NT2/D1 (cell line): Measurements from ENCODE around the gene ASAP2.

Experiments used
- YY1 ChIP-seq: IDR thresholded peaks from 2 replicates; pipeline ENCODE4 v1.6.1; 2011; ENCODE audit not compliant: insufficient read length, insufficient read depth
- ZNF274 ChIP-seq: IDR thresholded peaks from 2 replicates; pipeline ENCODE4 v1.6.1; 2011; ENCODE audit warnings: mild to moderate bottlenecking, low read depth, low read length

GRCh38 chr2:9385841-9386240 is 179.2 kb downstream of the ASAP2 start:
- TF ChIP-seq ZNF274, result no peak
- no peak for TF ChIP-seq YY1
